ENCODE measurements around the gene ABCF1. TPM values are rescaled to one million over a fixed set of nuclear protein-coding genes. Genes with fewer than 3 reads are reported as not detected.
A peak's percentile ranks its signal among the peaks of the same experiment; 100 is the strongest.
"Not testable (repeated sequence)": the region's sequence is repeated elsewhere in the genome, so short reads cannot be mapped to it uniquely, and the experiment has no call there.

ABCF1 gene
- total RNA-seq, 1 experiment from 2014 or later = 63.9 TPM

DNA sequence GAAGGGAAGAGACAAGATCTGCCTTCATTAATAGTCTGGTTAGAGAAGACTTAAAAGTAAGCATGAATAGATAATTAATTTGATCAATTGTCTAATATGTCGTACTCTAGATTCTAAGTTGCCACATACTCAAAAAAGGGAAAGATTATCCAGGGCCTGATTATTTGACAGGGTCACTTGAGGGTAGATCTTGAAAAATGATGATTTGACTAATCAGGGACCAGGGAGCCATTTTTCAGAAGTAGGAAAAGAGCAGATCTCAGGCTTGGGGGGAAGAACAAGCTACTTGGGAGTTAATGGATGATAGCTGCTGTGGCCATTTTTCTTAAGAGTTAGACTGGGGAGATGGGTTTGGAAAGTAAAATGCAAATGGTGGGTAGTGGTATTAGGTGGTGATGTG lies 21.0 kb downstream of the ABCF1 start:
- BruUV-seq (replicated peaks) = no TSS peak
- Mint-ChIP-seq H3K4me3 (ENCODE audit: unreplicated experiment) (no peak overlapping the region), H3K9me3 (ENCODE audit: unreplicated experiment) (no peaks in the 10 kb centered on the region), H3K27ac (ENCODE audit: low read depth, unreplicated experiment) (no peak overlapping the region), H3K27me3 (ENCODE audit: insufficient read depth, unreplicated experiment) (no peaks in the 10 kb centered on the region), H3K36me3 (ENCODE audit: insufficient read depth, unreplicated experiment) (peaks cover 49% of the 10 kb centered on the region), H3K4me1 (ENCODE audit: insufficient read depth, unreplicated experiment) (no peaks in the 10 kb centered on the region)
- TF ChIP-seq, protein P1, sequence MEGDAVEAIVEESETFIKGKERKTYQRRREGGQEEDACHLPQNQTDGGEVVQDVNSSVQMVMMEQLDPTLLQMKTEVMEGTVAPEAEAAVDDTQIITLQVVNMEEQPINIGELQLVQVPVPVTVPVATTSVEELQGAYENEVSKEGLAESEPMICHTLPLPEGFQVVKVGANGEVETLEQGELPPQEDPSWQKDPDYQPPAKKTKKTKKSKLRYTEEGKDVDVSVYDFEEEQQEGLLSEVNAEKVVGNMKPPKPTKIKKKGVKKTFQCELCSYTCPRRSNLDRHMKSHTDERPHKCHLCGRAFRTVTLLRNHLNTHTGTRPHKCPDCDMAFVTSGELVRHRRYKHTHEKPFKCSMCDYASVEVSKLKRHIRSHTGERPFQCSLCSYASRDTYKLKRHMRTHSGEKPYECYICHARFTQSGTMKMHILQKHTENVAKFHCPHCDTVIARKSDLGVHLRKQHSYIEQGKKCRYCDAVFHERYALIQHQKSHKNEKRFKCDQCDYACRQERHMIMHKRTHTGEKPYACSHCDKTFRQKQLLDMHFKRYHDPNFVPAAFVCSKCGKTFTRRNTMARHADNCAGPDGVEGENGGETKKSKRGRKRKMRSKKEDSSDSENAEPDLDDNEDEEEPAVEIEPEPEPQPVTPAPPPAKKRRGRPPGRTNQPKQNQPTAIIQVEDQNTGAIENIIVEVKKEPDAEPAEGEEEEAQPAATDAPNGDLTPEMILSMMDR (IDR thresholded peaks at IDR 0.05; ENCODE audit: unreplicated experiment) = no peak
- POLR2A ChIA-PET = interaction anchor here (0.6 to 1.2 kb wide), 5 partner anchors 18 to 145 kb away, joined by 3 to 4 read pairs (median 4); partner anchors contain the start of gene ABCF1
- DNase-seq (ENCODE audit: unreplicated experiment) = no peak
- CTCF ChIA-PET = interaction anchor here (0.6 to 1.2 kb wide), 4 partner anchors 12 to 109 kb away, joined by 3 to 4 read pairs (median 4); no protein-coding TSS in a partner anchor
- intact Hi-C loops (cut with micrococcal nuclease) = no loop called here

DNA sequence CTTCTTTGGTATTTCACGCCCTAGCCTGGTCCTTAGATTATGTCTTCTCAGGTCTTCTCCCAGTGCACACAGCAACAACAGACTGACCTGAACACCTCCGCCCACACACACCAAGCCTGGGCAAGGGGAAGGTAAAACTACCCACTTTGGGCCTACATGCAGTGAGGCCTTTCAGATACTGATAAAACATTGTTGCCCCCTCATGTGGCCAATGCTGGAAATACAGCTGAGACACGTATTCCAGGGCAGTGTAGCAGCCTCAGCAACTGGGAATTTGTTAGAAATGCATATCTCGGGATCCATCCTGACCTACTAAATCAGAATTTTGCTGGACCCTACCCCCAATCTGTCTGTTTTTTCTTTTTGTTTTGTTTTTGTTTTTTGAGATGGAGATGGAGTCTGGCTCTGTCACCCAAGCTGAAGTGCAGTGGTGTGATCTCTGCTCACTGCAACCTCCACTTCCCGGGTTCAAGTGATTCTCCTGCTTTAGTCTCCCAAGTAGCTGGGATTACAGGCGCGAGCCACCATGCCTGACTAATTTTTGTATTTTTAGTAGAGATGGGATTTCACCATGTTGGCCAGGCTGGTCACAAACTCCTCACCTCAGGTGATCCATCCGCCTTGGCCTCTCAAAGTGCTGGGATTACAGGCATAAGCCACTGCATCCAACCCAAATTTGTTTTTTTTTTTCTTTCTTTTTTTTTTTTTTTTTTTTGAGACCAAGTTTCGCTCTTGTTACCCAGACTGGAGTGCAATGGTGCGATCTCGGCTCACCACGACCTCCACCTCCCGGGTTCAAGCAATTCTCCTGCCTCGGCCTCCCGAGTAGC lies 26.3 kb downstream of the ABCF1 start:
- not testable (repeated sequence) for H3K4me3 Mint-ChIP-seq (ENCODE audit: unreplicated experiment); H3K27me3 Mint-ChIP-seq (ENCODE audit: insufficient read depth, unreplicated experiment); H3K4me1 Mint-ChIP-seq (ENCODE audit: insufficient read depth, unreplicated experiment); H3K27ac Mint-ChIP-seq (ENCODE audit: low read depth, unreplicated experiment); H3K9me3 Mint-ChIP-seq (ENCODE audit: unreplicated experiment)
- BruUV-seq (replicated peaks) = TSS peak; percentile 1
- CTCF ChIA-PET = interaction anchor here (0.7 to 3.2 kb wide), 20 partner anchors 10 to 1188 kb away, joined by 3 to 23 read pairs (median 4); partner anchors contain the start of gene ABCF1
- TF ChIP-seq, protein P1 (IDR thresholded peaks at IDR 0.05; ENCODE audit: unreplicated experiment) = peak; percentile 62
- intact Hi-C loops (cut with micrococcal nuclease) = loop anchor here (1.0 kb wide), 1 partner anchor 114 kb away; no protein-coding TSS in a partner anchor
- DNase-seq (ENCODE audit: unreplicated experiment) = peak; percentile 89
- POLR2A ChIA-PET = interaction anchor here (0.7 to 7.3 kb wide), 15 partner anchors 9 to 125 kb away, joined by 3 to 107 read pairs (median 5); partner anchors contain the start of genes ABCF1, MRPS18B and PPP1R10
- H3K36me3 Mint-ChIP-seq (ENCODE audit: insufficient read depth, unreplicated experiment) = peaks cover 68% of the 10 kb centered on the region

DNA sequence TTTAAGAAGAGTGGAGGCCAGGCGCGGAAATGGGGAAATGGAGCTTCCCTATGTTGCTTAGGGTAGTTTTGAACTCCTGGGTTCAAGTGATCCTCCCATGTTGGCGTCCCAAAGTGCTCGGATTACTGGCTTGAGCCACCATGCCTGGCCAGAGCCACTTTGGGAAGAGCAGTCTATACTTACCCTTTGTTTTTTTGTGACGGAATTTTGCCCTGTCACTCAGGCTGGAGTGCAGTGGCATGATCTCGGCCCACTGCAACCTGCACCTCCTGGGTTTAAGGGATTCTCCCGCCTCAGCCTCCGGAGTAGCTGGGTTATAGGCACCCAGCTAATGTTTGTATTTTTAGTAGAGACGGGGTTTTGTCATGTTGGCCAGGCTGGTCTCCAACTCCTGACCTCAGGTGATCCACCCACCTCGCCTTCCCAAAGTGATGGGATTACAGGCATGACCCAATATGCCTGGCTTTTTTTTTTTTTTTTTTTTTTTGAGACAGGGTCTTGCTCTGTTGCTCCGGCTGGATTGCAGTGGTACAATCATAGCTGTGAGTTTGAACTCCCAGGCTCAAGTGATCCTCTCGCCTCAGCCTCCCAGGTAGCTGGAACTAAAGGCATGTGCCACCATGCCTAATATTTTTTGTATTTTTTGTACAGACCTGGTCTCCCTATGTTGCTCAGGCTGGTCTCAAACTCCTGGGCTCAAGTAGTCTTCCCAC lies 27.8 kb downstream of the ABCF1 start:
- CTCF ChIA-PET = interaction anchor here (0.7 to 3.2 kb wide), 6 partner anchors 11 to 123 kb away, joined by 3 to 23 read pairs (median 4); partner anchors contain the start of gene ABCF1
- peaks cover 78% of the 10 kb centered on the region for H3K36me3 Mint-ChIP-seq (ENCODE audit: insufficient read depth, unreplicated experiment)
- intact Hi-C loops (cut with micrococcal nuclease) = no loop called here

More for the DNA sequence above, 27.8 kb downstream of the ABCF1 start:
- Mint-ChIP-seq H3K27ac (ENCODE audit: low read depth, unreplicated experiment) (no peak overlapping the region), H3K27me3 (ENCODE audit: insufficient read depth, unreplicated experiment) (no peaks in the 10 kb centered on the region), H3K4me1 (ENCODE audit: insufficient read depth, unreplicated experiment) (no peaks in the 10 kb centered on the region), H3K4me3 (ENCODE audit: unreplicated experiment) (no peak overlapping the region), H3K9me3 (ENCODE audit: unreplicated experiment) (no peaks in the 10 kb centered on the region)
- TF ChIP-seq, protein P1 (IDR thresholded peaks at IDR 0.05; ENCODE audit: unreplicated experiment) = no peak
- BruUV-seq (replicated peaks) = no TSS peak
- POLR2A ChIA-PET = interaction anchor here (0.9 to 7.3 kb wide), 8 partner anchors 7 to 36 kb away, joined by 3 to 107 read pairs (median 12); partner anchors contain the start of genes MRPS18B and PPP1R10
- DNase-seq (ENCODE audit: unreplicated experiment) = no peak

Measured in MCF 10A (cell line).